DND-41 (cell line): ENCODE results near the gene OTOP3.

Experiments
- CTCF ChIP-seq: IDR thresholded peaks from 2 replicates; pipeline ENCODE4 v1.5.1; 2012; ENCODE audit warnings: borderline replicate concordance, low read length, moderate library complexity, mild to moderate bottlenecking; ENCODE audit not compliant: poor library complexity, severe bottlenecking; ENCODE audit errors: extremely low read depth
- EZH2 ChIP-seq: IDR thresholded peaks from 3 replicates; pipeline ENCODE4 v1.6.1; 2012; ENCODE audit warnings: borderline replicate concordance, low read depth, mild to moderate bottlenecking, moderate library complexity, low read length, inconsistent platforms; ENCODE audit not compliant: severe bottlenecking

DNA sequence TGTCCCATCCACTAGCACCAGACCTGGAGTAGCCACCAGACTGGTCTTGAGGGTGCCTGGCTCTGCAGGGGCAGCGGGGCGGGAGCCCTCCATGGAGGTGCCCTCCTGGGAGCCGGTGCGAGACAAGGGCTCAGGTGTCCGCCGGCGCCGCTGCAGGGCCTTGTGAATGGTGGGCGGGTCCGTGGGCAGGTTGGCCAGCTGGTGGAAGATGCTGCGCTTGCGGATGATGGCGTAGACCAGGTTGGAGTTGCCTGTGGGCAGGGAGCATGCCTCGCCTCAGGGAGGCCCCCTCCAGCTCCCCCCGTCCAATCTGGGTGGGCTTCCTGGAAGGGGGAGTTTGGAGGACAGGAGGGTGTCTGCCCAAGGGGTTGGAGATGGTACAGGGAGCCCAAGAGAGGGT, 18.4 kb downstream of the OTOP3 start:
- TF ChIP-seq CTCF (no peak), EZH2 (no peak)
